Loucy (cell line): ENCODE measurements around the gene PIM3.

Experiments
- H2AFZ ChIP-seq: fragments of 200-600 bp; sonication (generic); 2 replicates; pipeline ENCODE4 v1.6.0; 2016; ENCODE audit warnings: antibody characterized with exemption, mild to moderate bottlenecking, low read length, moderate library complexity
- H3F3A ChIP-seq: fragments of 200-600 bp; 2 replicates; pipeline ENCODE4 v1.6.0; 2016; ENCODE audit warnings: antibody characterized with exemption, low read depth, mild to moderate bottlenecking
- H3K27me3 ChIP-seq: fragments of 200-600 bp; sonication (generic); 2 replicates; pipeline ENCODE4 v1.6.1; 2014; ENCODE audit warnings: low read length, mild to moderate bottlenecking; ENCODE audit not compliant: insufficient read depth, poor library complexity, severe bottlenecking
- H3K36me3 ChIP-seq: fragments of 200-600 bp; sonication (generic); 2 replicates; pipeline ENCODE4 v1.6.1; 2016; ENCODE audit warnings: low read length; ENCODE audit not compliant: insufficient read depth
- H3K4me1 ChIP-seq: fragments of 200-600 bp; sonication (generic); 2 replicates; pipeline ENCODE4 v1.5.1; 2014; ENCODE audit warnings: low read length, mild to moderate bottlenecking; ENCODE audit not compliant: insufficient read depth, poor library complexity, severe bottlenecking
- H3K4me2 ChIP-seq: fragments of 200-600 bp; sonication (generic); 2 replicates; pipeline ENCODE4 v1.6.0; 2014; ENCODE audit warnings: antibody characterized with exemption, low read length, low read depth, mild to moderate bottlenecking; ENCODE audit not compliant: poor library complexity, severe bottlenecking
- H3K4me3 ChIP-seq: fragments of 200-600 bp; sonication (generic); 2 replicates; pipeline ENCODE4 v1.5.1; 2014; ENCODE audit warnings: low read length, mild to moderate bottlenecking, mixed read lengths; ENCODE audit not compliant: poor library complexity, severe bottlenecking
- H3K79me2 ChIP-seq: fragments of 200-600 bp; sonication (generic); 2 replicates; pipeline ENCODE4 v1.6.1; 2014; ENCODE audit warnings: low read length; ENCODE audit not compliant: insufficient read depth
- H3K9ac ChIP-seq: fragments of 200-600 bp; sonication (generic); 2 replicates; pipeline ENCODE4 v1.6.0; 2014; ENCODE audit warnings: mild to moderate bottlenecking, low read depth, low read length, moderate library complexity; ENCODE audit not compliant: poor library complexity, severe bottlenecking
- H3K9me2 ChIP-seq: fragments of 200-600 bp; sonication (generic); replicated peaks from 2 replicates; pipeline ENCODE4 v1.6.1; 2016; ENCODE audit warnings: low read depth, low read length, mixed read lengths
- H3K9me3 ChIP-seq: fragments of 200-600 bp; sonication (generic); 2 replicates; pipeline ENCODE4 v1.6.1; 2014; ENCODE audit warnings: mild to moderate bottlenecking, antibody characterized with exemption, low read length, low read depth; ENCODE audit not compliant: insufficient read depth
- H4K20me1 ChIP-seq: fragments of 200-600 bp; sonication (generic); 2 replicates; pipeline ENCODE4 v1.6.0; 2014; ENCODE audit warnings: antibody characterized with exemption, low read length, mild to moderate bottlenecking; ENCODE audit not compliant: insufficient read depth, poor library complexity, severe bottlenecking
- EZH2phosphoT487 ChIP-seq: fragments of 200-600 bp; IDR thresholded peaks from 2 replicates; pipeline ENCODE4 v1.6.1; 2018; ENCODE audit warnings: antibody characterized with exemption, mild to moderate bottlenecking, moderate library complexity, borderline replicate concordance
- TF ChIP-seq, protein P1 (sequence below): fragments of 200-600 bp; sonication (generic); conservative IDR thresholded peaks from 2 replicates; pipeline ENCODE4 v1.5.1; 2014; ENCODE audit warnings: mild to moderate bottlenecking, antibody characterized with exemption, low read length

Gene PIM3

GRCh38 chr22:49958931-49959781 is 1.4 kb upstream of the PIM3 start:
- Histone ChIP-seq H3K4me2 (peak overlapping the region; percentile 98), H3F3A (no peaks in the 10 kb centered on the region), H3K9me3 (no peaks in the 10 kb centered on the region), H4K20me1 (peaks cover 29% of the 10 kb centered on the region), H3K36me3 (peaks cover 16% of the 10 kb centered on the region; the same call in 1 of the 2 replicates), H3K79me2 (peaks cover 43% of the 10 kb centered on the region), H3K27me3 (no peaks in the 10 kb centered on the region), H2AFZ (no peak overlapping the region), H3K4me1 (peaks cover 28% of the 10 kb centered on the region), H3K9ac (peak overlapping the region; percentile 90), H3K4me3 (peak overlapping the region; percentile 93), H3K9me2 (no peaks in the 10 kb centered on the region)
- TF ChIP-seq EZH2phosphoT487: no peak
- TF ChIP-seq, protein P1, sequence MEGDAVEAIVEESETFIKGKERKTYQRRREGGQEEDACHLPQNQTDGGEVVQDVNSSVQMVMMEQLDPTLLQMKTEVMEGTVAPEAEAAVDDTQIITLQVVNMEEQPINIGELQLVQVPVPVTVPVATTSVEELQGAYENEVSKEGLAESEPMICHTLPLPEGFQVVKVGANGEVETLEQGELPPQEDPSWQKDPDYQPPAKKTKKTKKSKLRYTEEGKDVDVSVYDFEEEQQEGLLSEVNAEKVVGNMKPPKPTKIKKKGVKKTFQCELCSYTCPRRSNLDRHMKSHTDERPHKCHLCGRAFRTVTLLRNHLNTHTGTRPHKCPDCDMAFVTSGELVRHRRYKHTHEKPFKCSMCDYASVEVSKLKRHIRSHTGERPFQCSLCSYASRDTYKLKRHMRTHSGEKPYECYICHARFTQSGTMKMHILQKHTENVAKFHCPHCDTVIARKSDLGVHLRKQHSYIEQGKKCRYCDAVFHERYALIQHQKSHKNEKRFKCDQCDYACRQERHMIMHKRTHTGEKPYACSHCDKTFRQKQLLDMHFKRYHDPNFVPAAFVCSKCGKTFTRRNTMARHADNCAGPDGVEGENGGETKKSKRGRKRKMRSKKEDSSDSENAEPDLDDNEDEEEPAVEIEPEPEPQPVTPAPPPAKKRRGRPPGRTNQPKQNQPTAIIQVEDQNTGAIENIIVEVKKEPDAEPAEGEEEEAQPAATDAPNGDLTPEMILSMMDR: no peak

DNA sequence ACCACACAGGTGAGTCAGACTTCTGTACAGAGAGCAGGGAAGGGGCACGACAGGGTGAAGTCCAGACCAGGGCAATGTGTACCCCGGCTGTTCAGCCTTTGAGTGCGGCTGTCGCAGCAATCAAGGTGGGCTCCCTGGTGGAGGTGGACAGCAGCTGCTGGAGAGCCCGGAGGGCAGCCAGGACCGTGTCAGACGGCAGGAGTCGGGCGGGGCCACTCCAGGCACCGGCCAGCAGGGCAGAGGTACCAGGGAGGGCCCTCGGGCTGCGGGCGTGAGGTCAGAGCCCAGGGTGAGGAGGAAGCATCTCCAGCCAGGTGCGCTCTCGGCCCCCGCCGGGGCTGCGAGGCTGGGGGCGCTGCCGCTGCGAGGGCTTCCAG is 802 bp upstream of the PIM3 start:
- Histone ChIP-seq H3K9me2 (no peaks in the 10 kb centered on the region), H3K4me2 (peak overlapping the region; percentile 98), H2AFZ (peak overlapping the region; percentile 84), H3K4me3 (peak overlapping the region; percentile 93), H3K9me3 (no peaks in the 10 kb centered on the region), H3F3A (no peaks in the 10 kb centered on the region), H3K4me1 (peaks cover 31% of the 10 kb centered on the region), H3K79me2 (peaks cover 50% of the 10 kb centered on the region), H3K27me3 (no peaks in the 10 kb centered on the region), H3K36me3 (peaks cover 16% of the 10 kb centered on the region; the same call in 1 of the 2 replicates), H4K20me1 (peaks cover 34% of the 10 kb centered on the region), H3K9ac (peak overlapping the region; percentile 90)
- TF ChIP-seq, protein P1: no peak
- TF ChIP-seq EZH2phosphoT487: no peak

- Histone ChIP-seq H3K9me3 (no peaks in the 10 kb centered on the region), H3K9ac (peak overlapping the region; percentile 89), H3K4me3 (peak overlapping the region; percentile 93), H3K27me3 (no peaks in the 10 kb centered on the region), H3K4me1 (peaks cover 31% of the 10 kb centered on the region), H3K9me2 (no peaks in the 10 kb centered on the region), H3F3A (no peaks in the 10 kb centered on the region), H3K79me2 (peaks cover 60% of the 10 kb centered on the region), H3K36me3 (peaks cover 16% of the 10 kb centered on the region; the same call in 1 of the 2 replicates), H4K20me1 (peaks cover 38% of the 10 kb centered on the region), H2AFZ (no peak overlapping the region), H3K4me2 (peak overlapping the region; percentile 83)
- TF ChIP-seq, protein P1: no peak
- no peak for TF ChIP-seq EZH2phosphoT487
These were observed 531 bp downstream of the PIM3 start for GRCh38 chr22:49961005-49961600.
